Endothelial cell of umbilical vein (primary cell): Measurements from ENCODE around the gene CBL.

Source experiments
- CTCF ChIP-seq, 2 donors: IDR thresholded peaks; 1 replicate in 1 of 2; 2 replicates in 1 of 2; pipeline ENCODE4 v1.5.1; 2011; ENCODE audit warnings: low read length in 2 of 2, mild to moderate bottlenecking in 2 of 2, moderate library complexity in 2 of 2, control low read depth in 1 of 2, inconsistent platforms in 1 of 2, low read depth in 1 of 2; ENCODE audit not compliant: insufficient read depth in 1 of 2; ENCODE audit errors: extremely low read depth in 1 of 2
- EZH2 ChIP-seq: IDR thresholded peaks from 2 replicates; pipeline ENCODE4 v1.6.1; 2012; ENCODE audit warnings: borderline replicate concordance, low read depth, mild to moderate bottlenecking, moderate library complexity, low read length, inconsistent platforms; ENCODE audit not compliant: severe bottlenecking
- POLR2A ChIP-seq: IDR thresholded peaks from 2 replicates; pipeline ENCODE4 v1.6.1; 2012; ENCODE audit warnings: low read depth, mild to moderate bottlenecking, control low read depth, low read length
- POLR2AphosphoS5 ChIP-seq: IDR thresholded peaks from 2 replicates; pipeline ENCODE4 v1.6.1; 2012; ENCODE audit warnings: low read depth, mild to moderate bottlenecking, control low read depth, low read length, moderate library complexity; ENCODE audit not compliant: insufficient read depth

- TF ChIP-seq CTCF (IDR thresholded peaks at IDR 0.05; ENCODE audit: extremely low read depth in 1 of 2, insufficient read depth in 1 of 2, low read depth in 1 of 2, low read length in 2 of 2) (no peak), POLR2A (no peak), EZH2 (no peak), POLR2AphosphoS5 (no peak)
Observed at GRCh38 chr11:119209186-119209585, 3.0 kb downstream of the CBL start.
